IPS DF 19.7 (cell line): ENCODE results near the gene RAPGEF3.

Experiments
- DNase-seq: peaks from one replicate; pipeline ENCODE4 v3.0.0-alpha.2; 2013; ENCODE audit warnings: low read depth, low spot score

RAPGEF3 gene, protein sequence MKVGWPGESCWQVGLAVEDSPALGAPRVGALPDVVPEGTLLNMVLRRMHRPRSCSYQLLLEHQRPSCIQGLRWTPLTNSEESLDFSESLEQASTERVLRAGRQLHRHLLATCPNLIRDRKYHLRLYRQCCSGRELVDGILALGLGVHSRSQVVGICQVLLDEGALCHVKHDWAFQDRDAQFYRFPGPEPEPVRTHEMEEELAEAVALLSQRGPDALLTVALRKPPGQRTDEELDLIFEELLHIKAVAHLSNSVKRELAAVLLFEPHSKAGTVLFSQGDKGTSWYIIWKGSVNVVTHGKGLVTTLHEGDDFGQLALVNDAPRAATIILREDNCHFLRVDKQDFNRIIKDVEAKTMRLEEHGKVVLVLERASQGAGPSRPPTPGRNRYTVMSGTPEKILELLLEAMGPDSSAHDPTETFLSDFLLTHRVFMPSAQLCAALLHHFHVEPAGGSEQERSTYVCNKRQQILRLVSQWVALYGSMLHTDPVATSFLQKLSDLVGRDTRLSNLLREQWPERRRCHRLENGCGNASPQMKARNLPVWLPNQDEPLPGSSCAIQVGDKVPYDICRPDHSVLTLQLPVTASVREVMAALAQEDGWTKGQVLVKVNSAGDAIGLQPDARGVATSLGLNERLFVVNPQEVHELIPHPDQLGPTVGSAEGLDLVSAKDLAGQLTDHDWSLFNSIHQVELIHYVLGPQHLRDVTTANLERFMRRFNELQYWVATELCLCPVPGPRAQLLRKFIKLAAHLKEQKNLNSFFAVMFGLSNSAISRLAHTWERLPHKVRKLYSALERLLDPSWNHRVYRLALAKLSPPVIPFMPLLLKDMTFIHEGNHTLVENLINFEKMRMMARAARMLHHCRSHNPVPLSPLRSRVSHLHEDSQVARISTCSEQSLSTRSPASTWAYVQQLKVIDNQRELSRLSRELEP

DNA sequence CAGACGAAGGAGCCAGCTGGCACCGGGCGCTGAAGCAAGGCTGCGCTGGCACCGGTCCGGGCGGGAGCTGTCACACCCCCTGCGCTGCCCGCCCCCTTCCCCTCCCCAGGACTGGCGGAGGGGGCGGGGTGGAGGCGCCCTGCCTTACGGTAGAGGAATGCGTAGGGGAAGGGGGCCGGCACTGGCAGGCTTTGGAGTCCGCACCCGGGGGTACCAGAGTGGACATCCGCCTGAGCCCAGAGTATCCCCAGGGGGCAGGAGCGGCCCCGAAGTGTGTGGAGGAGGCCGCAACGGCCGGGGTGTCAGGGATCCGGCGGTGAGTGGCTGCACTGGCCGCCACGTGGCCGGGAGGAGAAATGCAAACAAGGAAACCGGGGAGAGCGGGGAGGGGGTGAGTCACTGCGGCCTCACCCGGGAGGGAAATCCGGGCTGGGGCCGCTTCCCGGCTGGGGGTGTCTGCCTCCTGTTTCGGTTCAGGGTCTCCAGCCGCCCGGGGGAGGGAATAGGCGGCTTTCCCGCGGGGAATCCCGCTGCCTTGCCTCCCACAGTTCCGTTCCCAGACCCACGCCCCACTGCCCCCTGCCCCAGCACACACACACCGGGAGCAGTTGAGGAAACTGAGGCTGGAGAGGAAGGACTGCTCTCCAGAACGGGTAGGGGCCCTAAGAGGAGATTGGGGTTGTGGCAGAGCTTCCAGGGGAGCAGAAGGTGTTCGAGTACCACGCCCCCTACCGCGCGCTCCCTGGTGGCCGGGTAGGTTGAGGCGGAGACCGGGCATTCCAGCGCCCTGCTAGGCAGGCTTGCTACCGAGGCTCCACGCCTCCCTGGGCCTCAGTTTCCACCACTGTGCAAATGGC lies at the start of gene RAPGEF3:
TSS of gene RAPGEF3 (minus strand) at position 47 of the 857 bp plus-strand sequence. CDS start 324 bp downstream, outside the sequence.
- DNase-seq, result no peak

DNA sequence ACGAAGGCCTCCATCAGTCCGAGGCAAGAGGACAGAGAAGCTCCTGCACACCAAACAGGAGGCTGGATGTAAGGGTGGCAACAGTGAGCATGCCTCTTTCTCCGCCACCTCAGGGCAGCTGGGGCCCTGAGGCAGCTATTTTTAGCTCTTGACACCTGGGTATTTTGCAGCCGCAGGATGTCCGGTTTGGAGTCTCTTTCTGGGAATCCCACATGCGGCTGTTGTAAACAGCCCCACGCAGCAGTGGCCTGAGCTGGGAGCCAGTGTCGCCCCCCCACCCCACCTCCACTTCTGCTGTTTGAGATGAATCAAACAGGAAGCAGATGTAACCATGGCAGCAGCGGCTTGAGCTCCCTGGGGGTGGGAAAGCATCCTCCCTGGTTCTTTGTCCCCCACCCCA lies 49.4 kb upstream of the RAPGEF3 start:
- no peak for DNase-seq

DNA sequence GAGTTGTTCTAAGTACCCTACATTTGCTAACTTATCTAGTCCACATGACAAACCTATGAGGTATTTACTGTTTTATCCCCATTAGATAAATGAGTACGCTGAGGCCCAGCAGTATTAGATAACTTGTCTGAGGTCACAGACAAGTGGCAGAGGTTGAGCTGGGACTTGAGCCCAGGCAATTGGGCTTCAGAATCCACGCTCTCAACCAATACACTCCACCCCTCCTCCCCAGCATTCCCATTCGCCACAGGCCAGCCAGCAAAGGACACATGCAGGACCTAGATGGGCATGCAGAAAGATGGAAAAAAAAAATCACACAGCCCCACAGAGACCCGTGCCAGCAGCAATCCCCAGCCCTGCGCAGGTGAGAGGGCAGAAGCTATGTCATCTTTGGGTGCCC lies 48.7 kb upstream of the RAPGEF3 start:
- DNase-seq, result no peak

DNA sequence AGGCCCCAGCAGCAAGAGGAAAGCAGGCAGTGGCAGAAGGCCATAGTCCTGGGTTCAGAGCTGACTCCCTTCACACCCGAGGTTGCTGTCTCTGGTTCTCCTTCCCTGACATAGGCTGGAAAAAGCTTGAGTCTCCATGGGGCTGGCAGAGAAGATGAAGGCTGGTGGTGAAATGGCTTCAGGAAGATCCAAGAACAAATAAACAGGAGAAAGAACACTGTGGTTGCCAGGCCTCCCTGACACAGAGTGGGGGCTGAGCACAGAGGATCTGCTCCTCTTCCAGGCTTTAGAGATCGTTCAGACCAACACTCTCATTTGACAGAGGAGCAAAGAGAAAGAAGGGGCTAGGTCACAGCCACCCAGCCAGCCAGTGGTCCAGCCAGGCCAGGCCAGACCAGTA lies 46.7 kb upstream of the RAPGEF3 start:
- no peak for DNase-seq

DNA sequence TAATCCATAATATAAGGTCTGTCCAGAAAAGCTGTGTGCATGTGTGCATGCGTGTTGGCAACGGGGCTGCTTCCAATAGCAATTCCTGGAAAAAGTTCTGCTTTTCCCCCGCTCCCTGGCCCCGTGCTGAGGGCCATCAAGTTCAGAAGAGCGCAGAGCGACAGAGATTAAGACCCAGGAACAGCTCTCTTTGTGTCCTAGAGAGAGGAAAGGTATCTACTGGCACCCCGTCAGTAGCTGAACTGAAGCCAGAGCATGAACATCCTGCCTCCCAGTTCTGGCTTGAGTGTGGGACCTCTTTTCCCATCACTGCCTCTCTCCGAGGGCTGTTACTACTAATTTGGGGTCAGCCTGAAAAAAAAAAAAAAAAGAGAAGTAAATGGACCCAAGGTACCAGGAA lies 45.5 kb upstream of the RAPGEF3 start:
- DNase-seq, result no peak

DNA sequence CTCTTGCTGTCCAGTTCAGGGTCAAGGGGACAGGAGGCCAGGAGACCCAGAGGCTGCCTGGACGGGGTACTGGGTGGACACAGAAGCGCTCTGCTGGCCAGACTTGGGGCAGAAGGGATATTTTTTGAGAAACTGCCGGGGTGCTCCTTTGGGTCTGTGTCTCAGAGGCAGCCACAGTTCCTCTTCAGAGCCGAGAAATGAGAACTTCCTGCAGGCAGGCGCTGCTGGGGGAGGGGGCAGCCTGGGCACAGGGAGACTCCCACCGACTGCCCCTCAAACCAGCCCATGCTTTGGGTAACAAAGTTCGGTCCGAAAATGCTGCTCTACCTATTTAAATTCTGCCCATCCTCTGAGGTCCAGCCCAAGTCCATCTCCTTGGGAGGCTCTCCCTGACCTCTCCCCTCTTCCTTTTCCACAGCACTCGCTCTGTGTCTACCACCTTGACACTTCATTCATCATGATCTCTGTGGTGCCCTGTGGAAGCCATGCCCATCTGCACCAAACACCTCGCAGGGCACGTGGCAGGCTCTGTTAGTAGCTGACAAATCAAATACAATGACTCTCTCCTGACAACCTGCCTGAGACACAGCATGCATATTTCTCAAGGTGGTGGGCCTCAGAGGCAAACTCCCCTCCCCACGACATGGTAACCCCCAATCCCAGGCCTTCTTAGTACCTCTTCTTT lies 44.7 kb upstream of the RAPGEF3 start:
- no peak for DNase-seq

DNA sequence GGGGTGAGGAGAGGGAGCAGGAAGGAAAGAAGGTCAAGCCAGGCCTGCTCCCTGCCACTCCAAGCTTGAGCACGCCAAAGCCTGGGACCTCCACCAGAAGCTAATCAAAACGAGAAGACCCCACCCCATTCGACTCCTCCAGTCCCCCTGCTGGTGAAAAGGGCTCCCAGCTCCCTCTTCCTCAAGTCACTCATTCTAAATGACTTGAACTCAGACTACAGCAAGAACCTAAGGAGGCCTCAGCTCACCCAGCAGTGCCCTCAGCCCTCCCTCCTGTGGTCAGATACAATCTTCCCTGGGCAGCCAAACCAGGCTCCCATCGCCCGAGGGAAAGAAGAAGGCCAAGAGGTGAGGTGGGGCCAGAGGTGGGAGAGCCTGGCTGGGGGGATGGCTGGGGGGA lies 43.6 kb upstream of the RAPGEF3 start:
- DNase-seq, result no peak

DNA sequence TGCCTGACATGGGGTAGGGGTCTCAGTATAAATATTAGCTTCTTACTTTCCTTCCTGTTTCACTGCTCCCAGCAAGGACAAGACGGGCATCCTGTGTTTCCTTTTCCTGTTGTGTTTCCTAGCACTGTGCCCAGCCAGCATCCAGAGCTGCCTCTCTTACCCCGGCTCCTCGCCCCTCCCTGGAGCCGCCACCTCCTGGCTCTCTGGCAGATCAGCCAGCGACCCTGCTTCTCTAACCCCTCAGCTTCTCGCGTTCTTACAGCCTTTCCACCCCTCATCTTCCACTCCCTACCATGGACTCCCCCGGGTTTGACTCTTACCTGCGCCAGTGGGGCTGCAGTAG lies 43.2 kb upstream of the RAPGEF3 start:
- no peak for DNase-seq

DNA sequence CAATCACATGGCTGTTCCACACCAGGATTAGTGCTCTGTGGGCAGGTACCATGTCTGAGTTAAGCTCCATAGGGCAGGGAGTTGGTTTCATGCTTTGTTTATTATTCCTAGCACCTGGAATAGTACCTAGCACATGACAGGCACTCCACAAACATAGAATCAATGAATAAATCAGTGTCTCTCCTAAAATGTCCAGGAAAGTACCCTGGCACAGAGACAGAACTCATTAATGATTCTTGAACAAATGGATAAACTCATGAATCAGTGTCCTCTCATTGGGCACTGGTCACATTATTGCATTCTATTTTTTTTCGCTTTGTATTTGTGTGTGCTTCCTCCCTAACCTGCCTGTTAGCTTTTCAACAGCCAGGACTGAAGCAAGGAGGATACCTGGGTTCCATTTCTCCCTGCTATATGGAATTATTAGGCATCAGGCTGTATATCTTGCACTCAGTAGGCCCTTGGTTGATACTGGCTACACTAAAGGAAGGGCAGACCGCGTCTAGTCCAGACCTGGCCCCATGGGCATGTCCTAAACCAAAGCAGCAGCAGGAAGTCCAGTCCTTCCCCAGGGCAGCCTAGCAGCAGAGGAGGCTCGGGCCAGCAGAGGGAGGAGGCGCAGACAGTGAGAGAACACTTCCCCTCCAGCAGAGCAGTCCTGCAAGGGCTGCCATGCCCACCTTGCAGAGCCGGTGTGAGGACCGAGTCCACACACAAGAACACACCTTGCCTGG lies 42.7 kb upstream of the RAPGEF3 start:
- DNase-seq, result no peak

DNA sequence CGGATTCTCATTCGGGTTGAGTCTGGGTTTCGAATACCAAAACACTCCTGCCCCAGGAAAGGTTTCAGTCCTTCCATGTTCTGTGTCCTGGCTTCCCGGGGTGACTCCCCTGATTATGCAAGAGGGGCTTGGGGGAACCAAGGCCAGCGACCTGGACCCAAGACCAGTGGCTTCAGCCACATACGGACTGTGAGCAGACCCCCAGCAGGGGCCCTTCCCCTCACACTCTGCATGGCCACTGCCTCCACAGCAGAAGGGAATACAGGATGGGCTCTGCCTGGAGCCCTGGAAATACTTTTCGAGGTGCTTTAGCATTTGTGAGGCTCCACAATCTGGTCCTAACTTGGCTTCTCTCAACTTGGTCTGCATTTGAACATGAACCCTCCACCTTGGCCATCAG lies 41.9 kb upstream of the RAPGEF3 start:
- no peak for DNase-seq

DNA sequence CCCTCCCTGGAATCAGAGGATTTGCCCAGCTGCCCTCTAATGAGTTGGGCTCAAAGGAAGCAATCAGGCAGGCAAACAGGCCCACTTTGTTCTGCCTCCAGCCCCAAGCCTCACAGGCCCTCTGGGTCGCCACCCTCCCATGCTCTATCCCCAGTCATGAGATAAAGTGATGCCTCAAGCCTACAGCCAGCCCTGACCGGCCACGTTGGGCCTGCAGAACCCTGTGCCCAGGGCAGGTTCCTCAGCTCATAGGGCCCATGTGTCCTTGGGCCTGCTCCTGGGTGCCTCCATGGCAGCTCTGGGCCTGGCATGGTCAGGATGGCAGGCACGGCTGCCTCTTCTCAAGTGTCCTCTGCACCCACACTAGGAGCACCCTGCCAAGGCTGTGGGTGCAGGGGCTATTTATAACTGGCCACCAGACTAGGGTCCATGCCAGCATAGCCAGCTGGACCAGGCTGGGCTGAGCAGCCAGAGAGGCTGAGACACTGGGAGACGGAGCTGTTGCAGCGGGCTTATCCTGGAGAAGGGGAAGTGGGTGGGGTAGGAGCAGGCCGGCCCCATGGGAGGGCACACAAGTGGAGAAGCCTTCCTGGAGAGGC lies 40.8 kb upstream of the RAPGEF3 start:
- DNase-seq, result no peak

DNA sequence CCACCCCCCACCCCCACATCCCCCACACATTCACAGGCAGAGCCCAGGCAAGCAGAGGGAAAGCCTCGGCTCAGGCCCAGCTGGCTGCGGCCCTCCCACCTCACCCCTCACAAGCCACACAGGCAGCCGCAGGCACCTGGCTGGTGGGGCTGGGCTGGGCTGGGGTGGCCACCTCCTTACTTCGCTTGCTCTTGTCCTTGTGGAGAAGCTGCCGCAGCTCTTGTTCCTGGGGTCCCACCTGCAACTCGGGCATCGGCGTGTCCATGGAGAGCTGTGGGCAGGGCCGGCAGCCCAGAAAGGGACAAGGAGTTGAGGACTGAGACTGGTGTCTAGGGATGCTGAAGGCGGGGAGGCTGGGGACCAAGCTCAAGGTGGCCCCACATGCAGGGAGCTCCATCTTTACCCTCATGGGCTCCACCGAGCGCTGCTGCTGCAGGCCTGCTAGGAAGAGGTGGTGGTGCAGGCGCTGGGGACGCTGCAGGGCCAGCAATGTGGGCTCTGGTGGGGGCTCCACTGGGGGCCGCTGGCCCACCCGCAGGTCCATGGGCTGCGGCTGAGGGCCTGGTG lies 39.8 kb upstream of the RAPGEF3 start:
- DNase-seq, result no peak

DNA sequence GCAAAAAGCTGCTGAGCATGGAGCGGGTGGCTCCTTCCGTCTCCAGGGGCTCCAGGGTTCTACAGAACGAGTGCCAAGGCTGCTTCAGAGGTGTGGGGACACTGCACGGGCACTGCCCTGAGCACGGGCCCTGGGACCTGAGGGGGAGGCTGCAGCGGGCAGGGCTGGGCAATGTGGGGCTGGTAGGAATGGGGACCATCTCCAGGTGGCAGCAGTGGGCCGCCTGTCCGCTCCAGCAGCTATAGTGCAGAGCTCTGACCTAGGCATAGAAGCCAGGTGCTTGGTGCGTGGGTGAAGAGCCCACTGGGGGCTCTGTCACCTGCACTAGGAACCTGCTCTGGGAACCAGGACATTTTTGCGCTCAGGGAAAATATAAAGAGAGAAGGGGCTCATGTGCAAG lies 38.8 kb upstream of the RAPGEF3 start:
- DNase-seq, result no peak

DNA sequence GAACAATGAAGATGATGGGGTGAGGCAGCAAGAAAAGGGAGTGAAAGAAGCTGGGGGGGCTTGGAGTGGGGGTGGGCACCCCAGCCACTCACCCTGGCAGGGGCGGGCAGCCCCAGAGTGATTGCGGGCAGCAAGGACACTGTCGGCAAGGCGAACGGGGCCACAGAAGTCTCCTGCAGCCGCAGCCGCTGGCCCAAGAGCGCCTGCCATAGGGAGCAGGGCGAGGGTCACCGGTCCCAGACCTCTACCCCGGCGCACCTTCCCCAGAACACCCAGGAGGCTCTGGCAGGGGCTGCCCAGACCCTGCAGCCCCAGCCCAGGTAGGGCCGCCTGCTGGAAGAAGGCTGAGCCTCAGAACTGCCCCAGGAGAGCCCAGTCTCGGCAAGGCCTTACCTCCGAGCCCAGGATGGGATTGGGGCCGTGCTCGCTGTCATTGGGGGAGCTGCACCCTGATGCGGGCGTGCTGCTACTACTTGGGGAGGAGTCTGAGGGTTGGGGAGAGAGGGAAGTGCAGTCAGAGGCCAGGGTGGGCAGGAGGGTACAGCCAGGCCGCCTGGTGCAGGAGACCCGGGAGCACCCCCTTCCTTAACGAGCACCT lies 37.2 kb upstream of the RAPGEF3 start:
- DNase-seq, result no peak

DNA sequence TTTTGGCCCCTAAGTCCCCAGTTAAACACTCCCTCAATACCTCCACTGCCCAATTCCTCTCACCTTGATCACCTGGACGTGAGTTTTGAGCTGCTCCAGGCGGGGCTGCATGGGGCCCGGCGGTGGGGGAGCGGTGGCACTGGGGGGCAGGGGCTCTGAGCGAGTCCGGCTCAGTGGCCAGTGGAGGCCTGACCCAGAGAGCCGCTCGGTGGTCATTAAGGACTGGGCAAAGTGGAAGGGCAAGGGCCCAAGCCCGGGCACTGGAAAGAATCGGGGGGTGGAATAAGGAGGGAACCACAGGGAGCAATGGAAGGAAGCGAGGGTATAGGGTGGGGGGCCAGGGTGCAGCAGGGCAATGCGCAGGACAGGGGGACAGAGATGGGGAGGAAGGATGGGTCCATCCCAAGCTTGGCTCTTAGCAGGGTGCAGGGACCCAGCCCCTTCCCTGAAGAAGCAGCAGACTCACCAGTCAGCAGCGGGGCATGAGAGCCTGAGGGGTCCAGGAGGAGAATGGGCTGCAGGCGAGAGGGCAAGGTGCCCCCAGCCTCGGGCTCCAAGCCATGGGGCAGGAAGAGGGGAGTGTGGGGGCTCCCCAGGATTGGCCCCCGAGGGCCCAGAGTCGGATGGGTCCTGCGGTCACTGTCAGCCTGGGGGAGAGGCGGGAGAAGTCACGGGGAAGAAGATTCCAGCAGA lies 36.6 kb upstream of the RAPGEF3 start:
- no peak for DNase-seq

DNA sequence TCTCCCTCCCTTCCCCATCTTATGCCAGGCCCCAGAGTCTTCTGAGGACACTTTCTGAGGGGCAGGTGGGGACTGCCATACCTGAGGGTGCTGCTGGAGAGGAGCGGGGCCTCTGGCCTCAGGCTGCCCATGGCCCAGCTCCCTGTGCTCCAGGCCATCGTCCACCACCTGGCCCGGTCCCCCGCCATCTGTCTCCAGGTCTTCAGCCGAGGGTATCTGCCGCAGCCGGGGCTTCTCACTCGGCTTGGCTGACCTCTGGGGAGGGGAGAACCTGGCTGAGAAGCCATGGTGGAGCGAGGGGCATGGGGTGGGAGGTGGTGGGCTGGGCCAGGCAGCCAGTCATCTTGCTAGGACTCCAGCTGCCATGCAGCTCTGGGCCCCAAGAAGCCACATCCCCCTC lies 36.0 kb upstream of the RAPGEF3 start:
- no peak for DNase-seq

DNA sequence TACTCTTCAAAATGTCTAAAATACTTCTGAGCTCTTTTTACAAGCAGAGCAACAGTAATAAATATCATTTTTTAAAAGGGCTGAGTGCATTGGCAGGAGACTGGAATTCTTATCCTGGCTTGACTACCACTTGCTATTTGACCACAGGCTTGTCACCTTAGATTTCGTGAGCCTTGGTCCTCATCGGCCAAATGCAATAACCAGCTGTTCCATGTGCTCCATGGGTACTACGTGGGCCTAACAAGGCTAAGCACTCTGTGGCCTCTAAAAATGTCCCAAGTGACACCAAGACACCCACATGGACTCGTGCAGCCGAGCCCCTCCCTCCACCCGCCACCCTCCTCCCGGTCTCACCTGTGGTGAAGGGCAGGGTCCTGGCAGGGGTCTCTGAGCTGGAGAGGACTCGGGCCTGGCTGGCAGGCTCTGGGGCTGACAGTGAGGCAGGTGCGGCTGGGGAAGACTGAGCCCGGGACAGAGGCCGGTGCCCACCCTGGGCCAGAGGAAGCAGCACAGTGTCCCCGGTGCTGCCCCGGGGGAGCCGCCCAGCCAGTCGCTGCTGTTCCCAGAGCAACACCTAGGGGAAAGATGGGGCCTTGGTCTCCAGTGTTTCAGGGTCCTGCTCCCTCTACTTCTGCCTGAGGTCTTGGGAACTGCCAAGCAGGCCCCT lies 34.5 kb upstream of the RAPGEF3 start:
- DNase-seq, result no peak

DNA sequence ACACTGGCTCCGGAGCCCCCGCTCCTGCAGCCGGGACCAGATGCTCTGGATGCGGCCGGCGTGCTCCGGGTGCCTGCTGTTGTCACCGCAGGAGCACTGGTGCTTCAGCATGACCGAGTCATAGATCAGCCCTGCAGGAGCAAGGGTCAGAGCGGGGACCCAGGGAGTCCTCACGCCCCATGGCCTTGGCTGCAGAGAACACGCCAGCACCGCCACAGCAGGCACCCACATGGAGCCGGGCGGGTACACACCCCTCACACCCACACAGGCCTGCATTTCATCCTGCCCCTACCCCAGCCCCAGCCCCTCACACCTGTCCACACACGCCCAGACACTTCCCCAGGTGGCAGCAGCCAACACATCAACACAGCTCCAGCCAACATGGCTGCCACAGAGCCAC lies 33.2 kb upstream of the RAPGEF3 start:
- DNase-seq, result no peak
